Measurements from ENCODE around the gene RASA3. TPM values are rescaled to one million over a fixed set of nuclear protein-coding genes. Genes with fewer than 3 reads are reported as not detected.
A peak's percentile ranks its signal among the peaks of the same experiment; 100 is the strongest.
"Not testable (repeated sequence)": the region's sequence is repeated elsewhere in the genome, so short reads cannot be mapped to it uniquely, and the experiment has no call there.

RASA3 gene
- total RNA-seq, 2 donors from 2014 or later = 28.8 to 30.1 TPM

GRCh38 chr13:113996081-113996911, 136.1 kb downstream of the RASA3 start:
- intact Hi-C loops (cut with DNase I) = no loop called here
- DNase-seq (ENCODE audit: low spot score) = peak; percentile 79

GRCh38 chr13:113995051-113995601, 137.3 kb downstream of the RASA3 start:
- peak; percentile 69 for DNase-seq (ENCODE audit: low spot score)
- intact Hi-C loops (cut with DNase I) = no loop called here

GRCh38 chr13:113992276-113993005, 140.0 kb downstream of the RASA3 start:
- peak; percentile 78 for DNase-seq (ENCODE audit: low spot score)
- intact Hi-C loops (cut with DNase I) = no loop called here

- intact Hi-C loops (cut with DNase I) = no loop called here
- peak; percentile 34 for DNase-seq (ENCODE audit: low spot score)
These were observed 140.7 kb downstream of the RASA3 start for GRCh38 chr13:113991676-113992179.

- intact Hi-C loops (cut with DNase I) = no loop called here
- DNase-seq (ENCODE audit: low spot score) = peak; percentile 45
These were observed 141.2 kb downstream of the RASA3 start for GRCh38 chr13:113991191-113991669.

- peak; percentile 64 for DNase-seq (ENCODE audit: low spot score)
- intact Hi-C loops (cut with DNase I) = no loop called here
These were observed 142.0 kb downstream of the RASA3 start for GRCh38 chr13:113990321-113990837.

- peak; percentile 47 for DNase-seq (ENCODE audit: low spot score)
- intact Hi-C loops (cut with DNase I) = no loop called here
These were observed 142.7 kb downstream of the RASA3 start for GRCh38 chr13:113989585-113990300.

GRCh38 chr13:113988859-113989258, 143.6 kb downstream of the RASA3 start:
- peak; percentile 10 for DNase-seq (ENCODE audit: low spot score)
- intact Hi-C loops (cut with DNase I) = not testable (repeated sequence)

- intact Hi-C loops (cut with DNase I) = no loop called here
- DNase-seq (ENCODE audit: low spot score) = peak; percentile 70
These were observed 150.1 kb downstream of the RASA3 start for GRCh38 chr13:113982296-113982661.

GRCh38 chr13:113981611-113982295, 150.7 kb downstream of the RASA3 start:
- peak; percentile 69 for DNase-seq (ENCODE audit: low spot score)
- intact Hi-C loops (cut with DNase I) = no loop called here

- peak; percentile 69 for DNase-seq (ENCODE audit: low spot score)
- intact Hi-C loops (cut with DNase I) = no loop called here
These were observed 151.2 kb downstream of the RASA3 start for GRCh38 chr13:113981194-113981605.

GRCh38 chr13:113980489-113981064, 151.8 kb downstream of the RASA3 start:
- DNase-seq (ENCODE audit: low spot score) = no peak
- intact Hi-C loops (cut with DNase I) = no loop called here

GRCh38 chr13:113979791-113980471, 152.5 kb downstream of the RASA3 start:
- intact Hi-C loops (cut with DNase I) = no loop called here
- peak; percentile 42 for DNase-seq (ENCODE audit: low spot score)

- intact Hi-C loops (cut with DNase I) = no loop called here
- peak; percentile 68 for DNase-seq (ENCODE audit: low spot score)
These were observed 153.5 kb downstream of the RASA3 start for GRCh38 chr13:113978741-113979481.

GRCh38 chr13:113977976-113978375, 154.4 kb downstream of the RASA3 start:
- no peak for DNase-seq (ENCODE audit: low spot score)
- intact Hi-C loops (cut with DNase I) = no loop called here

- intact Hi-C loops (cut with DNase I) = no loop called here
- peak; percentile 83 for DNase-seq (ENCODE audit: low spot score)
These were observed 155.4 kb downstream of the RASA3 start for GRCh38 chr13:113976711-113977684.

All from posterior vena cava (tissue), 2 donors.